Lower leg skin (tissue), 4 donors: ENCODE data around the gene SLX4IP. TPM values are rescaled to one million over a fixed set of nuclear protein-coding genes. Genes with fewer than 3 reads are reported as not detected.
A peak's percentile ranks its signal among the peaks of the same experiment; 100 is the strongest.

Source experiments
- DNase-seq, 2 donors: peaks; one replicate each; pipeline ENCODE4 v3.0.0-alpha.2; 2019; ENCODE audit warnings: low spot score in 2 of 2
- H3K4me3 ChIP-seq: fragments of 200-600 bp; sonication (generic); 2 replicates; pipeline ENCODE4 v1.5.1; 2017; ENCODE audit warnings: mild to moderate bottlenecking, low read depth; ENCODE audit not compliant: poor library complexity, severe bottlenecking
- CTCF ChIP-seq, 3 donors: fragments of 450-650 bp; IDR thresholded peaks; one replicate each; pipeline ENCODE4 v1.5.1; 2016; ENCODE audit warnings: antibody characterized with exemption in 3 of 3, mild to moderate bottlenecking in 3 of 3, moderate library complexity in 2 of 3
- POLR2A ChIP-seq, 2 donors: fragments of 450-650 bp; IDR thresholded peaks; one replicate each; pipeline ENCODE4 v1.6.1; 2016 to 2017; ENCODE audit warnings: antibody characterized with exemption in 2 of 2, mild to moderate bottlenecking in 1 of 2, moderate library complexity in 1 of 2
- WGBS, 2 donors: methylation state at CpG; one replicate each; pipeline ENCODE4 v1.1.5; 2018; 5-methylcytosine and 5-hydroxymethylcytosine counted together
- intact Hi-C: fragments of 100-400 bp; cut with DNase I; formaldehyde crosslinking; loops from one replicate; pipeline ENCODE4 v1.15.0; 2023; ENCODE audit warnings: low total_unique reads
- total RNA-seq, 4 donors: library from RNA; depleted of rRNA; stranded (reverse); fragments of >200 nt; gene quantifications; one replicate each; pipeline ENCODE4 v1.1.0, GENCODE V29; 2016

Gene SLX4IP
- total RNA-seq, 4 donors from 2014 or later = 3.0 to 4.0 (median 3.7) TPM

- no peak for TF ChIP-seq CTCF (IDR thresholded peaks at IDR 0.05)
- TF ChIP-seq POLR2A (IDR thresholded peaks at IDR 0.05) = no peak
- intact Hi-C loops = no loop called here
- no peak for DNase-seq
- 92% methylated on average over 7 of the region's 7 CpGs for WGBS, 2 donors
- no peak overlapping the region for H3K4me3 ChIP-seq
Measured at GRCh38 chr20:10643560-10643873, 208.4 kb downstream of the SLX4IP start.

GRCh38 chr20:10644458-10645204, 209.5 kb downstream of the SLX4IP start:
- intact Hi-C loops = no loop called here
- no peak overlapping the region for H3K4me3 ChIP-seq
- TF ChIP-seq POLR2A (IDR thresholded peaks at IDR 0.05) (no peak), CTCF (IDR thresholded peaks at IDR 0.05) (no peak)
- 81 to 84% methylated on average over 12 to 14 of the region's 14 CpGs for WGBS, 2 donors
- peak in 1 of 2 donors; percentile 42 for DNase-seq

GRCh38 chr20:10645205-10645570, 210.1 kb downstream of the SLX4IP start:
- H3K4me3 ChIP-seq = no peak overlapping the region
- TF ChIP-seq CTCF (IDR thresholded peaks at IDR 0.05) (no peak), POLR2A (IDR thresholded peaks at IDR 0.05) (no peak)
- intact Hi-C loops = no loop called here
- DNase-seq = no peak
- 90 to 92% methylated on average over 10 of the region's 10 CpGs for WGBS, 2 donors

- TF ChIP-seq POLR2A (IDR thresholded peaks at IDR 0.05) (no peak), CTCF (IDR thresholded peaks at IDR 0.05) (no peak)
- 86 to 96% methylated on average over 4 of the region's 4 CpGs for WGBS, 2 donors
- DNase-seq = peak in 1 of 2 donors; percentile 26
- intact Hi-C loops = no loop called here
- no peak overlapping the region for H3K4me3 ChIP-seq
Measured at GRCh38 chr20:10646006-10646405, 210.9 kb downstream of the SLX4IP start.

- H3K4me3 ChIP-seq = no peak overlapping the region
- intact Hi-C loops = no loop called here
- peak in 1 of 2 donors; percentile 75 for DNase-seq
- TF ChIP-seq CTCF (IDR thresholded peaks at IDR 0.05) (no peak), POLR2A (IDR thresholded peaks at IDR 0.05) (no peak)
- WGBS, 2 donors = 82 to 83% methylated on average over 9 of the region's 9 CpGs
Measured at GRCh38 chr20:10646886-10647420, 211.8 kb downstream of the SLX4IP start.

- DNase-seq = peak in 1 of 2 donors; percentile 76
- 61 to 66% methylated on average over 9 of the region's 9 CpGs for WGBS, 2 donors
- TF ChIP-seq CTCF (IDR thresholded peaks at IDR 0.05) (no peak), POLR2A (IDR thresholded peaks at IDR 0.05) (no peak)
- no peak overlapping the region for H3K4me3 ChIP-seq
- intact Hi-C loops = no loop called here
Measured at GRCh38 chr20:10647471-10647870, 212.4 kb downstream of the SLX4IP start.
